PC-3 (cell line): ENCODE measurements around the gene NDUFS2.

Source experiments
- EZH2 ChIP-seq: fragments of 300-600 bp; sonication (generic); IDR thresholded peaks from one replicate; pipeline ENCODE4 v1.6.1; 2017; ENCODE audit warnings: antibody characterized with exemption, mild to moderate bottlenecking, low read length; ENCODE audit not compliant: unreplicated experiment
- TF ChIP-seq, protein P1 (sequence below): fragments of 300-600 bp; sonication (generic); conservative IDR thresholded peaks from 2 replicates; pipeline ENCODE4 v1.5.1; 2017; ENCODE audit warnings: antibody characterized with exemption, low read depth, mild to moderate bottlenecking, low read length

DNA sequence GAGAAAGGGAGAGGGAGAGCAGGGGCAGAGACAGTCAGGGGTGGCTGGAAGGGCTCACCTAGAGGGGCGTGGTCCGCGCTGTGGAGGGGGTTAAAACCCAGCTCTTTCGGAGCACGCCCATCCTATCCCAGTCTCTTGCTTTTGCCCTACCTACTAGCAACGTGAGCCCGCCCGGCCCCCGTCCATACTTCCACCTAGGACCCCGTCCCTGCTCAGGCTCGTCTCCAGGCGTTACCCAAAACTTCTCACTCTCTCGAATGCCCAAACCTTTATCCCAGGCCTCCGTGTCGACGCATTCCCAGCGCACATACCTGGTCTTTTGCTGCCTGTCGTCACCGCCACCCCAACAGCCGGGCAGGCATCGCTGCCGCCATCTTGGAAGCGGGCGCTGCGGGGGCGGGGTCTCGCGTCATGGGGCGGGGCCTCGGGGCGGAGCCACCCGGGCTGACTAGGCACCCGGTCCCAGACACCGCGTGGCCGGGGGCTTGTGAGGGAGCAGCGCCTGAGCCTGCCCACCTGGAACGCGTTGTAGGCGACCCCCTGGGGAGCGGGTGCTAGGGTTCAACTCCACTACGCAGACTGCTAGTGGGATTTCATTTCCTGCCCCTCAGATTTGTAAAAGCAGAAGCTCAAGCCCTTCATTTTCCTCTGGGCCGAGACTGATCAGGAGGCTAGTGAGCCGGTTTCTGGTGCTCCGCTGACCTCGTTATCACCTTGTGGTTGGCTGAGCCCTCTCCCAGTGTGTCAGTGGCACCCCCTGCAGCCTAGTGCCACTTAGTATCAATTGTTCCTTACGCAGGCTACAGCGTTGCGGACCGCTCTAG lies 24.8 kb upstream of the NDUFS2 start, which contains the start of gene B4GALT3:
- TF ChIP-seq, protein P1, sequence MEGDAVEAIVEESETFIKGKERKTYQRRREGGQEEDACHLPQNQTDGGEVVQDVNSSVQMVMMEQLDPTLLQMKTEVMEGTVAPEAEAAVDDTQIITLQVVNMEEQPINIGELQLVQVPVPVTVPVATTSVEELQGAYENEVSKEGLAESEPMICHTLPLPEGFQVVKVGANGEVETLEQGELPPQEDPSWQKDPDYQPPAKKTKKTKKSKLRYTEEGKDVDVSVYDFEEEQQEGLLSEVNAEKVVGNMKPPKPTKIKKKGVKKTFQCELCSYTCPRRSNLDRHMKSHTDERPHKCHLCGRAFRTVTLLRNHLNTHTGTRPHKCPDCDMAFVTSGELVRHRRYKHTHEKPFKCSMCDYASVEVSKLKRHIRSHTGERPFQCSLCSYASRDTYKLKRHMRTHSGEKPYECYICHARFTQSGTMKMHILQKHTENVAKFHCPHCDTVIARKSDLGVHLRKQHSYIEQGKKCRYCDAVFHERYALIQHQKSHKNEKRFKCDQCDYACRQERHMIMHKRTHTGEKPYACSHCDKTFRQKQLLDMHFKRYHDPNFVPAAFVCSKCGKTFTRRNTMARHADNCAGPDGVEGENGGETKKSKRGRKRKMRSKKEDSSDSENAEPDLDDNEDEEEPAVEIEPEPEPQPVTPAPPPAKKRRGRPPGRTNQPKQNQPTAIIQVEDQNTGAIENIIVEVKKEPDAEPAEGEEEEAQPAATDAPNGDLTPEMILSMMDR: no peak
- no peak for TF ChIP-seq EZH2
